Ishikawa (cell line): ENCODE results near the gene IL17RD.

Experiments used
- CEBPB ChIP-seq: IDR thresholded peaks from 2 replicates; pipeline ENCODE4 v1.6.1; 2012
- CREB1 ChIP-seq: IDR thresholded peaks from 2 replicates; pipeline ENCODE4 v1.6.1; 2012; ENCODE audit warnings: low read depth
- EGR1 ChIP-seq: IDR thresholded peaks from 2 replicates; pipeline ENCODE4 v1.6.1; 2012
- EP300 ChIP-seq: IDR thresholded peaks from 2 replicates; pipeline ENCODE4 v1.6.1; 2012; ENCODE audit warnings: borderline replicate concordance
- FOXM1 ChIP-seq: IDR thresholded peaks from 2 replicates; pipeline ENCODE4 v1.6.1; 2012; ENCODE audit warnings: low read depth, borderline replicate concordance
- NFIC ChIP-seq: IDR thresholded peaks from 2 replicates; pipeline ENCODE4 v1.6.1; 2012
- RAD21 ChIP-seq: IDR thresholded peaks from 2 replicates; pipeline ENCODE4 v1.6.1; 2012; ENCODE audit warnings: low read depth
- TAF1 ChIP-seq: IDR thresholded peaks from 2 replicates; pipeline ENCODE4 v1.6.1; 2012; ENCODE audit warnings: low read depth, mild to moderate bottlenecking
- TCF12 ChIP-seq: IDR thresholded peaks from 2 replicates; pipeline ENCODE4 v1.6.1; 2012; ENCODE audit warnings: low read depth
- TEAD4 ChIP-seq: IDR thresholded peaks from 2 replicates; pipeline ENCODE4 v1.6.1; 2012
- YY1 ChIP-seq: IDR thresholded peaks from 2 replicates; pipeline ENCODE4 v1.6.1; 2012; ENCODE audit warnings: low read depth
- ZBTB7A ChIP-seq: IDR thresholded peaks from 2 replicates; pipeline ENCODE4 v1.6.1; 2012; ENCODE audit warnings: low read depth
- TF ChIP-seq, protein P1 (sequence below): IDR thresholded peaks from 2 replicates; pipeline ENCODE4 v1.6.1; 2012
- TF ChIP-seq, protein P2 (sequence below): IDR thresholded peaks from 2 replicates; pipeline ENCODE4 v1.6.1; 2012
- TF ChIP-seq, protein P3 (sequence below): IDR thresholded peaks from 2 replicates; pipeline ENCODE4 v1.6.1; 2012; ENCODE audit warnings: low read depth, mild to moderate bottlenecking

IL17RD gene

DNA sequence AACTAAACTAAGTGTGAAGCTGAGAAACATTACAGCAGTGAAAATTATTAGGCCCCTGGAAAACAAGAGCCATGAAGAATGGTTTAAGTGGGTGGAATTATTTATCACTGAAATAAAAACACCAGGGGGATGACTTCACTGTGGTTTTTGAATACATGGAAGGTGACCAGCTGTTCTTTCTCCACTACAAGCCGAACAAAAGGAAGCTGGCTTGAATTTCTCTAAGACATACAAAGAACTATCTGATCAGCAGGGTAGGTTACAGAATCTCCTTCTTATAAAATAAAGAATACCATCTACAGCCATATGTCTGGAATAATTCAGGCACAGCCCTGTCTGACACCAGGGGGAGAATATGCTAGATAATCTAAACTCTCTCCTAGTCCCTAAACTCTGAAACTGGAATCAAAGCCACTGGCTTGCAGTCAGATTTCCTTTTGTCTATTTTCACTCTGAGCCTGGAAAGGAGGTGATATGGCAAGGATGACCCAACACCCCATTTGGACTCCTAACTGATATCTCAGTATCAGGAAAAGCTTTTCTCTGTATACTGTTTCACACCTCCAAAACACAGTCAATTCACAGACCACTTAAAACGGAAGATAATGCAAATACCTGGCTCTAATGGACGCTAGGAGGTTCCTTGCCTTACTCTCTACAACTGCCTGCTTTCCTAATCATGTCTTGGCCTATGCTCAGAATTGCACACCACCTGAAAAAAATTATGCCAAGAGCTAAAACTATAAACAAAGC, 73.5 kb downstream of the IL17RD start:
- TF ChIP-seq TEAD4 (no peak), CREB1 (no peak), FOXM1 (no peak), EGR1 (no peak)
- TF ChIP-seq, protein P1, sequence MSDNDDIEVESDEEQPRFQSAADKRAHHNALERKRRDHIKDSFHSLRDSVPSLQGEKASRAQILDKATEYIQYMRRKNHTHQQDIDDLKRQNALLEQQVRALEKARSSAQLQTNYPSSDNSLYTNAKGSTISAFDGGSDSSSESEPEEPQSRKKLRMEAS: no peak

DNA sequence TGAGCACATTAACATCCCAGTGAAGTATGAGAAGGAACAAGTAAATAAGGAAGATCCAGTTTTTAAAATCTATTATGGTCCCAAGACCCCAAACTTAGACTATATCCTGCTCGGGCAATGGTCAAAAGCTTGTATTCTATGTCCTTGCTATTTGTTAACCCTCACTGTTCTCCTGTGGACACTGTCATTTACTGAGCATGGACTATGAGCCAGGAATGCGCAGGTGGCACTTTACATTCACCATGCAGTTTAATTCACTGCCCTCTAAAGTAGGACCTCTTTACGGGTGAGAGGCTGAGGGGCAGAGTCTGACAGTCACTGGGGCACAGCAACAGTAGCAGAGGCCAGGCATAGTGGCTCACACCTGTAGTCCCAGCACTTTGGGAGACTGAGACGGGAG, 76.1 kb downstream of the IL17RD start:
- TF ChIP-seq YY1 (no peak), CEBPB (no peak), FOXM1 (no peak), EGR1 (no peak), RAD21 (no peak)

DNA sequence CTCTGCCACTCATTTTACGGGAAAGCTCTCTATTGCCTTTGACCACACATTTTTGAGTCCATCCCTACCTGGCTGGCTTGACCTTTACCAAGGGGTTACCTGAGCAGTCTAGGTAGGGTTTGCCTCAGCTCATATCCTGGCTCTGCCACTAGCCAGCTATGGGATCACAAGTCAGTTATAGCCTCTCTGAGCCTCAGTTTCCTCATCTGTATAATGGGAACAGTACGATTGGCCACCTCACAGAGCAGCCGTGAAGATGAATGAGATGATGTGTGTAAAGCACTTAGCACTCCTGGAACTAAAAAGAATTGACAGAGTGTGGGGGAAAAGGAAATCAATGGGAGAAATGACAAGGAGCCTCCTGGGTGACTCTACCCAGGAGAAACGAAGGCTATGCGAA, 76.7 kb downstream of the IL17RD start:
- TF ChIP-seq RAD21 (no peak), YY1 (no peak), CEBPB (no peak), EGR1 (no peak)

DNA sequence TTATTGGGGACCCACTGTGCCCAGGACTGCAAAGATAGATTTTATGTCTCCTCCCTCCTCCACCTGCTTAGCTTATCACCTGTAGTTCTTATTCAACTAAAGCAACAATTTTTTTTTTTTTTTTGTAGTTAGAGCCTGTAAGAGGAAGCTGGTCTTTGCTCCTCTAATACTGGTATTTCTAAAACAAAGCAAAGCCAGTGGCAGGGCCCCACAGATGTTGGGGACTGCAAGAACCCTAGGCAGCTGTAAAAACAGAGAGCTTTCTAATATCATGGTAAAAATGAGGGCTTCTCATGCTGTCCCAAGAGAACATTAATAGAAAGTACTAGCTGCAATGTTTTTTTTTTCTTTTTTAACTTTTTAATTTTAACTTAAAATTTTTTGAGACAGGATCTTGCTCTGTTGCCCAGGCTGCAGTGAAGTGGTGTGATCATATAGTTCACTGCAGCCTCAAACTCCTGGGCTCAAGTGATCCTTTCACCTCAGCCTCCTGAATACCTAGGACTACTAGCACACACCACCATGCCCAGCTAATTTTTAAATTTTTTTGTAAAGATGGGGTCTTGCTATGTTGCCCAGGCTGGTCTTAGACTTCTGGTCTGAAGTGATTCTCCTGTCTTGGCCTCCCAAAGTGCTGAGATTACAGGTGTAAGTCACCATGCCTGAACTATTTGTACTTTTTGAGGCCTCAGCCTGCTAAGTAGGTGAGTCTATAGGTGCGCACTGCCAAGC, 77.6 kb downstream of the IL17RD start:
- TF ChIP-seq EP300: no peak
- TF ChIP-seq YY1: no peak
- TF ChIP-seq TAF1: no peak
- TF ChIP-seq, protein P2, sequence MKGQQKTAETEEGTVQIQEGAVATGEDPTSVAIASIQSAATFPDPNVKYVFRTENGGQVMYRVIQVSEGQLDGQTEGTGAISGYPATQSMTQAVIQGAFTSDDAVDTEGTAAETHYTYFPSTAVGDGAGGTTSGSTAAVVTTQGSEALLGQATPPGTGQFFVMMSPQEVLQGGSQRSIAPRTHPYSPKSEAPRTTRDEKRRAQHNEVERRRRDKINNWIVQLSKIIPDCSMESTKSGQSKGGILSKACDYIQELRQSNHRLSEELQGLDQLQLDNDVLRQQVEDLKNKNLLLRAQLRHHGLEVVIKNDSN: no peak
- TF ChIP-seq NFIC: no peak
- TF ChIP-seq, protein P1: no peak
- TF ChIP-seq TEAD4: no peak
- TF ChIP-seq FOXM1: no peak
- no peak for TF ChIP-seq CREB1
- TF ChIP-seq EGR1: no peak
- no peak for TF ChIP-seq ZBTB7A
- TF ChIP-seq, protein P3, sequence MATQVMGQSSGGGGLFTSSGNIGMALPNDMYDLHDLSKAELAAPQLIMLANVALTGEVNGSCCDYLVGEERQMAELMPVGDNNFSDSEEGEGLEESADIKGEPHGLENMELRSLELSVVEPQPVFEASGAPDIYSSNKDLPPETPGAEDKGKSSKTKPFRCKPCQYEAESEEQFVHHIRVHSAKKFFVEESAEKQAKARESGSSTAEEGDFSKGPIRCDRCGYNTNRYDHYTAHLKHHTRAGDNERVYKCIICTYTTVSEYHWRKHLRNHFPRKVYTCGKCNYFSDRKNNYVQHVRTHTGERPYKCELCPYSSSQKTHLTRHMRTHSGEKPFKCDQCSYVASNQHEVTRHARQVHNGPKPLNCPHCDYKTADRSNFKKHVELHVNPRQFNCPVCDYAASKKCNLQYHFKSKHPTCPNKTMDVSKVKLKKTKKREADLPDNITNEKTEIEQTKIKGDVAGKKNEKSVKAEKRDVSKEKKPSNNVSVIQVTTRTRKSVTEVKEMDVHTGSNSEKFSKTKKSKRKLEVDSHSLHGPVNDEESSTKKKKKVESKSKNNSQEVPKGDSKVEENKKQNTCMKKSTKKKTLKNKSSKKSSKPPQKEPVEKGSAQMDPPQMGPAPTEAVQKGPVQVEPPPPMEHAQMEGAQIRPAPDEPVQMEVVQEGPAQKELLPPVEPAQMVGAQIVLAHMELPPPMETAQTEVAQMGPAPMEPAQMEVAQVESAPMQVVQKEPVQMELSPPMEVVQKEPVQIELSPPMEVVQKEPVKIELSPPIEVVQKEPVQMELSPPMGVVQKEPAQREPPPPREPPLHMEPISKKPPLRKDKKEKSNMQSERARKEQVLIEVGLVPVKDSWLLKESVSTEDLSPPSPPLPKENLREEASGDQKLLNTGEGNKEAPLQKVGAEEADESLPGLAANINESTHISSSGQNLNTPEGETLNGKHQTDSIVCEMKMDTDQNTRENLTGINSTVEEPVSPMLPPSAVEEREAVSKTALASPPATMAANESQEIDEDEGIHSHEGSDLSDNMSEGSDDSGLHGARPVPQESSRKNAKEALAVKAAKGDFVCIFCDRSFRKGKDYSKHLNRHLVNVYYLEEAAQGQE: no peak
- no peak for TF ChIP-seq CEBPB
- TF ChIP-seq TCF12: no peak
- TF ChIP-seq RAD21: no peak

DNA sequence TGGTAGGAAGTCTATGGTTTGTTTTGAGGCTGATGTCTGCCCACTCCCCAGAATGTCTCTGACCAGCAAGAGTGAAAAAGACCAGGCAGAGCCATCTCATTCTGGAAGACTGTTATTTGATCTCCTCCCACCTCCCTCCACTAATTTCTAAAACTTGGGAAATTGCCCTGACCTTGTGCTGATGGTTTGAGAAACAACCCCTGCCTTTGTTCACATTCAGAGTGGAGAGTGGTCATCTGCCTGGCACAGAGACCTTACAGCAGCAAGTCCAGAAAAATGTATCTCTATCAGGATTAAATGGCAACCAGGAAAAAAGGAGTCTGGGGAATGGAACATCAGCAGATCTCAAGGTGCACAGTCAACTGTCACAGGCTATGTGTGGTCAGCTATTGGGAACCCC, 79.0 kb downstream of the IL17RD start:
- TF ChIP-seq YY1 (no peak), EGR1 (no peak), NFIC (no peak), CREB1 (no peak)
- TF ChIP-seq, protein P3: no peak

DNA sequence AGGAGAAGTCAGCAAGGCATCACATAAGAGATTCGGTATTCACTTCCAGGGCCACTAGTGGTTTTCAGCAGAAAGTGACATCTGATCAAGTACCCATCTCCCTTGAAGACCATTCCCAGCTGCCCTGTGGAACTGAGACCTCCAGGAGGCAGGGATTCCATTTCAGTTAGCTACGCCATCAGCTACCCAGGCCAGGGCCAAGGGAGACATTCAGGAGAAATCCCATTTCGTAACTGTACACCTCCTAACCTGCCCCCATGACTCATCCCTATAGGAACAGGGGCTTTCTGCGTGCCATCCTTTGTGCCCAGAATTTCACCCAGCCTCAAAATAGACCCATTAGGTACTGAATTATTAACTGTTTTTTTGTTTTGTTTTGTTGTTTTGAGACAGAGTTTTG, 79.9 kb downstream of the IL17RD start:
- TF ChIP-seq TEAD4 (no peak), RAD21 (no peak), CREB1 (no peak), ZBTB7A (no peak)
- TF ChIP-seq, protein P3: no peak
